HG03442 (cell line): Measurements from ENCODE around the gene BIRC2.

Source experiments
- ATAC-seq: cut with Tn5 transposase; IDR thresholded peaks from one replicate; pipeline ENCODE4 v1.9.1; 2021; ENCODE audit warnings: mild to moderate bottlenecking, moderate library complexity; ENCODE audit not compliant: unreplicated experiment

Gene BIRC2

GRCh38 chr11:102399189-102399588 is 52.2 kb downstream of the BIRC2 start:
- no peak for ATAC-seq

GRCh38 chr11:102400603-102401002 is 53.6 kb downstream of the BIRC2 start:
- ATAC-seq, result no peak

GRCh38 chr11:102401905-102402304 is 54.9 kb downstream of the BIRC2 start:
- ATAC-seq, result no peak

GRCh38 chr11:102402548-102402947 is 55.5 kb downstream of the BIRC2 start:
- no peak for ATAC-seq

GRCh38 chr11:102405501-102405900 is 58.5 kb downstream of the BIRC2 start:
- no peak for ATAC-seq

- no peak for ATAC-seq
These were observed 59.1 kb downstream of the BIRC2 start for GRCh38 chr11:102406099-102406498.

- ATAC-seq, result no peak
These were observed 60.9 kb downstream of the BIRC2 start for GRCh38 chr11:102407901-102408300.

- ATAC-seq, result no peak
These were observed 61.3 kb downstream of the BIRC2 start for GRCh38 chr11:102408339-102408738.

GRCh38 chr11:102410382-102410784 is 63.4 kb downstream of the BIRC2 start:
- no peak for ATAC-seq

GRCh38 chr11:102411142-102411541 is 64.1 kb downstream of the BIRC2 start:
- no peak for ATAC-seq

GRCh38 chr11:102413497-102413896 is 66.5 kb downstream of the BIRC2 start:
- no peak for ATAC-seq

- ATAC-seq, result no peak
These were observed 67.5 kb downstream of the BIRC2 start for GRCh38 chr11:102414559-102414958.

- no peak for ATAC-seq
These were observed 68.4 kb downstream of the BIRC2 start for GRCh38 chr11:102415304-102415916.

- peak; percentile 48 for ATAC-seq
These were observed 70.0 kb downstream of the BIRC2 start for GRCh38 chr11:102416976-102417375.

GRCh38 chr11:102419181-102419580 is 72.2 kb downstream of the BIRC2 start:
- ATAC-seq, result no peak

- ATAC-seq, result peak; percentile 77
These were observed 73.5 kb downstream of the BIRC2 start for GRCh38 chr11:102420547-102420946.

- ATAC-seq, result no peak
These were observed 74.2 kb downstream of the BIRC2 start for GRCh38 chr11:102421261-102421660.

- ATAC-seq, result no peak
These were observed 76.1 kb downstream of the BIRC2 start for GRCh38 chr11:102422817-102423712.

- ATAC-seq, result no peak
These were observed 76.9 kb downstream of the BIRC2 start for GRCh38 chr11:102423936-102424335.

GRCh38 chr11:102426000-102426399 is 79.0 kb downstream of the BIRC2 start:
- no peak for ATAC-seq

- ATAC-seq, result no peak
These were observed 79.6 kb downstream of the BIRC2 start for GRCh38 chr11:102426570-102426969.

GRCh38 chr11:102427068-102427467 is 80.1 kb downstream of the BIRC2 start:
- ATAC-seq, result no peak
